Measurements from ENCODE around the gene TPM3.

Gene TPM3

DNA sequence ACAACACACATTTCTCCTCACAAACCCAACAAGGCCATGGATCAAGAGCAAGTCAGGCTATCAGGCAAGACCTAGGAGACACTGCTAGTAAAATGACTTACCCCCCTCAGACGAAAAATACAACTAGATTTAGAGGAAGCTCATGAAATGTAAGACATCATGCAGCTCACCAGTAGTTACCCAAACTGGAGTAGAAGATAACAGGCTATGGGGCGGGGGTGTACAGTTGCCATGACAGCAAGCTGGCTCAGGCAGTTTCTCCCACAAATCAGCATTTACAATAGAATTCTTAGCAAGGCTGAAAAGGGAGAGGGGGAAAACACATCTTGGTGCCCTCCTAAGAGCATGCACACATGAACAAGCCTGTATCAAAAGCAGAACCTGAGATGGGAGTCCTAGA is 13.9 kb downstream of the TPM3 start:
- TF ChIP-seq CTBP1 (IDR thresholded peaks at IDR 0.05; ENCODE audit: borderline replicate concordance) (no peak), LEF1 (IDR thresholded peaks at IDR 0.05; ENCODE audit: borderline replicate concordance) (no peak), ARNT (IDR thresholded peaks at IDR 0.05) (no peak), FOXM1 (IDR thresholded peaks at IDR 0.05; ENCODE audit: borderline replicate concordance) (no peak), BHLHE40 (IDR thresholded peaks at IDR 0.05; ENCODE audit: borderline replicate concordance) (no peak), SP1 (IDR thresholded peaks at IDR 0.05) (no peak), SUZ12 (IDR thresholded peaks at IDR 0.05) (no peak), ELF4 (IDR thresholded peaks at IDR 0.05) (no peak)
- ChIA-PET POLR2A (interaction anchor here (1.3 kb wide), 1 partner anchor 188 kb away, joined by 3 read pairs; no protein-coding TSS in a partner anchor), CTCF (interaction anchor here (0.9 to 1.1 kb wide), 2 partner anchors 21 to 157 kb away, joined by 3 read pairs; no protein-coding TSS in a partner anchor)
- no peak for DNase-seq (ENCODE audit: extremely low spot score)

DNA sequence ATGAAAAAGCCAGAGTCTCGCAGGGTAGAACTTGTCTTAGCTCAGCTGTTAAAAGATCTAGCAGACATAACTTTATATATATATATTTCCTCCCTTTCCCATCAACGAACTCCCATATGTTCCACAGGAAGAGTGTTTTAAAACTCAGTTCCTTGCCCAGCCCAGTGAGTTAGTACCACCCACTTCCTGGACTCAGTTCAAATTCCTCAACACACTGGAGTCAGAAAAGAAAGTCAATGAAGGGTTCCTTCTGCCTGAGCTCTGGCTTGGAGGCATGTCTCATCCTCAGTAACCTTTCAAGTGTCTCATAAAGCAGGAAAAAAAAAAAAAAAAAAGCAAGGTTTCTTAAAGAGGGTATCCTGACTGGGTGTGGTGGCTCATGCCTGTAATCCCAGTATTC is 15.6 kb downstream of the TPM3 start:
- CTCF ChIA-PET, result interaction anchor here (0.6 to 0.7 kb wide), 3 partner anchors 21 to 45 kb away, joined by 3 to 4 read pairs (median 3); no protein-coding TSS in a partner anchor
- POLR2A ChIA-PET, result no interaction called here
- TF ChIP-seq, protein P1, sequence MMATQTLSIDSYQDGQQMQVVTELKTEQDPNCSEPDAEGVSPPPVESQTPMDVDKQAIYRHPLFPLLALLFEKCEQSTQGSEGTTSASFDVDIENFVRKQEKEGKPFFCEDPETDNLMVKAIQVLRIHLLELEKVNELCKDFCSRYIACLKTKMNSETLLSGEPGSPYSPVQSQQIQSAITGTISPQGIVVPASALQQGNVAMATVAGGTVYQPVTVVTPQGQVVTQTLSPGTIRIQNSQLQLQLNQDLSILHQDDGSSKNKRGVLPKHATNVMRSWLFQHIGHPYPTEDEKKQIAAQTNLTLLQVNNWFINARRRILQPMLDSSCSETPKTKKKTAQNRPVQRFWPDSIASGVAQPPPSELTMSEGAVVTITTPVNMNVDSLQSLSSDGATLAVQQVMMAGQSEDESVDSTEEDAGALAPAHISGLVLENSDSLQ (IDR thresholded peaks at IDR 0.05), result no peak
- no peak for DNase-seq (ENCODE audit: extremely low spot score)

DNA sequence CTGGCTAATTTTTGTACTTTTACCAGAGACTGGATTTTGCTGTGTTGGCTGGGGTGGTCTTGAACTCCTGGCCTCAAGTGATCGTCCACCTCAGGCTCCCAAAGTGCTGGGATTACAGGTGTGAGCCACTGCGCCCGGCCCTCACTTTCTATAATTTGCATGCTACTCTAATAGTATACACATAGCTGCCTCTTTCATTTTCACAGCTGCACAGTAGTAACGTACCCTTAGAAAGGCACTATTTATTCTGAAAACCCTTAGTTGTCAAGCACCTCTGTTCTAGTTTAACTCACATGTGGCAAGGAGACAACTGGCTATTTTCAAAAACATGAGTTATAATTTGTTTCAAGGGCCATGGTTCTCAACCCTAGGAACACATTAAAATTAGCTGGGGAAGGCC is 17.2 kb downstream of the TPM3 start:
- ChIA-PET CTCF (no interaction called here), POLR2A (no interaction called here)
- TF ChIP-seq SP1 (IDR thresholded peaks at IDR 0.05) (no peak), SUZ12 (IDR thresholded peaks at IDR 0.05) (no peak)
- DNase-seq (ENCODE audit: extremely low spot score), result no peak

DNA sequence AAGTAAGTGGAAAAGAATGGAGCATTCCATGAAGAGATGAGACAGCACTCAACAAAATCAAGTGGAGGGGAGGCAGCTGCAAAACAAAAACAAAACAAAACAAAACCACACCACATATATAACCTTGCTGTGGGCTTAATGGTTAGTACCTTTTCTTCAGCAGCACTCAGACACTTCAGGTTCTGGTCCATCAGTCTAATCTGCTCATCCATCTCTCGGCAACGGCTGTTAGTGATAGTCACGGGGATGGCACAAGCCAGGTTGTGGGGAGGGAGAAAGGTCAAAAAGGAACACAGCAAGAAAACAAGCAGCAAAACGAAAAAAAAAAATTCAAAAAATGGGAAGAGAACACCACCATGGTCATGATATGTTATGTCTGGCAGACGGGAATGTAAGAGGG is 20.0 kb downstream of the TPM3 start:
- ChIA-PET POLR2A (no interaction called here), CTCF (no interaction called here)
- DNase-seq (ENCODE audit: extremely low spot score), result no peak
- no peak for TF ChIP-seq TARDBP (IDR thresholded peaks at IDR 0.05)
- TF ChIP-seq CTBP1 (IDR thresholded peaks at IDR 0.05; ENCODE audit: borderline replicate concordance), result no peak
- no peak for TF ChIP-seq FOXM1 (IDR thresholded peaks at IDR 0.05; ENCODE audit: borderline replicate concordance)
- TF ChIP-seq LEF1 (IDR thresholded peaks at IDR 0.05; ENCODE audit: borderline replicate concordance), result no peak
- no peak for TF ChIP-seq BHLHE40 (IDR thresholded peaks at IDR 0.05; ENCODE audit: borderline replicate concordance)
- TF ChIP-seq FOXA1 (IDR thresholded peaks at IDR 0.05), result no peak
- no peak for TF ChIP-seq HDGF (IDR thresholded peaks at IDR 0.05; ENCODE audit: borderline replicate concordance)
- TF ChIP-seq FOXK2 (IDR thresholded peaks at IDR 0.05), result no peak
- TF ChIP-seq SUZ12 (IDR thresholded peaks at IDR 0.05), result no peak
- TF ChIP-seq ELF4 (IDR thresholded peaks at IDR 0.05), result no peak

DNA sequence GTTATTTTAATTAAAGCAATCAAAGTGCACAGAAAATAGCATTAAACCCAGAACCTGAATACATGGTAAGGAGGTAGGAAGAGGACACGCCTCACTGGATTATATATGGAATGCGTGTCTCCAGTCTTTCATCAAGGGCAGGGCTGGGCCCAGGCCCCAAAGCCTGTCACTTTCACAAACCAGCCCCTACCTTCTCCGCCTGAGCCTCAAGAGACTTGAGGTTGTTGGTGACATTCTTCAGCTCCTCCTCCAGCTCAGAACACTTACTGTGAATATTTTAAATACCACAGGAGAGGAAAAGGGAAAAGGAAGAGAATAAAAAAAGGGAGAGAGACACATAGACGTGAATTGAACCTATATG is 20.7 kb downstream of the TPM3 start:
- POLR2A ChIA-PET, result no interaction called here
- CTCF ChIA-PET, result no interaction called here
- TF ChIP-seq, protein P1 (IDR thresholded peaks at IDR 0.05), result no peak
- TF ChIP-seq SP1 (IDR thresholded peaks at IDR 0.05), result no peak
- no peak for TF ChIP-seq FOXA1 (IDR thresholded peaks at IDR 0.05)
- TF ChIP-seq ZNF384 (IDR thresholded peaks at IDR 0.05), result no peak
- TF ChIP-seq FOXM1 (IDR thresholded peaks at IDR 0.05; ENCODE audit: borderline replicate concordance), result no peak
- no peak for TF ChIP-seq CTBP1 (IDR thresholded peaks at IDR 0.05; ENCODE audit: borderline replicate concordance)
- TF ChIP-seq ARNT (IDR thresholded peaks at IDR 0.05), result no peak
- TF ChIP-seq HDGF (IDR thresholded peaks at IDR 0.05; ENCODE audit: borderline replicate concordance), result no peak
- no peak for TF ChIP-seq SUZ12 (IDR thresholded peaks at IDR 0.05)
- no peak for TF ChIP-seq BHLHE40 (IDR thresholded peaks at IDR 0.05; ENCODE audit: borderline replicate concordance)
- TF ChIP-seq NFRKB (IDR thresholded peaks at IDR 0.05), result no peak
- no peak for TF ChIP-seq LEF1 (IDR thresholded peaks at IDR 0.05; ENCODE audit: borderline replicate concordance)
- TF ChIP-seq L3MBTL2 (conservative IDR thresholded peaks at IDR 0.05), result no peak
- TF ChIP-seq FOXK2 (IDR thresholded peaks at IDR 0.05), result no peak
- TF ChIP-seq ELF4 (IDR thresholded peaks at IDR 0.05), result no peak
- no peak for TF ChIP-seq TARDBP (IDR thresholded peaks at IDR 0.05)
- DNase-seq (ENCODE audit: extremely low spot score), result no peak

DNA sequence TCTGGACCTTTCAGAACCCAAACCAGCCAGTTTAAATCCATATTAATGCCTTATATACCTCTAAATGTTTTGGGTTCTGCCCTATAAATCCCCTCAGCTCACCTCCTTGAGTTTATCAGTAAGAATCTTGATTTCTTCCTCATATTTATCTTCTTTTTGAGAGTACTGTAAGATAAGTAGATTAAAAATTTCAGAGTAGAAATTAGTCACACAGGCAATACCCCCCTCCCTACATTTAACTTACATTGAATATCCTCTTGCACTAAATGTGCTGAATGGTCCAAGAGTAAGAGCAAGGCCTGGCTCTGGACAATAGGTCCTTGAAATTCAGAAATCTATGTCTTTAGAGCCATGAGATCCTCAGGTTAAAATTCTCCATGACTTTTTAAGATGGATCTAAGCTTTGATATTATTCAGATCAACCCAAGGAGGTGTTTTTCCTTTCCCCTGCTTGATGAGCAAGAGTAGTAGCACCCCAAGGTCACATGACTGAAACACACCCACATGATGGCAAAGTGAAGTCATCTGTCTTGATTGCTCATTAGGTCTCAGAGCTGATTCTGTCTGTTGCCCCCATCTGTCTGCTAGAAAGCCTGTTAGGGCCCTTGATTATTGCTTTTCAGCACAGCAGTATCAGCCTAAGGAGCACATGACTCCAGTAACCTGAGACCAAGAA is 21.2 kb downstream of the TPM3 start:
- ChIA-PET POLR2A (no interaction called here), CTCF (no interaction called here)
- no peak for DNase-seq (ENCODE audit: extremely low spot score)
- TF ChIP-seq SUZ12 (IDR thresholded peaks at IDR 0.05) (no peak), NFRKB (IDR thresholded peaks at IDR 0.05) (no peak), FOXM1 (IDR thresholded peaks at IDR 0.05; ENCODE audit: borderline replicate concordance) (no peak), TARDBP (IDR thresholded peaks at IDR 0.05) (no peak), ELF4 (IDR thresholded peaks at IDR 0.05) (no peak), FOXA1 (IDR thresholded peaks at IDR 0.05) (no peak), FOXK2 (IDR thresholded peaks at IDR 0.05) (no peak), ZNF384 (IDR thresholded peaks at IDR 0.05) (no peak), ARNT (IDR thresholded peaks at IDR 0.05) (no peak), CTBP1 (IDR thresholded peaks at IDR 0.05; ENCODE audit: borderline replicate concordance) (no peak), L3MBTL2 (conservative IDR thresholded peaks at IDR 0.05) (no peak), SP1 (IDR thresholded peaks at IDR 0.05) (no peak), BHLHE40 (IDR thresholded peaks at IDR 0.05; ENCODE audit: borderline replicate concordance) (no peak), HDGF (IDR thresholded peaks at IDR 0.05; ENCODE audit: borderline replicate concordance) (no peak), LEF1 (IDR thresholded peaks at IDR 0.05; ENCODE audit: borderline replicate concordance) (no peak)
- TF ChIP-seq, protein P1 (IDR thresholded peaks at IDR 0.05), result no peak
